ENCODE data around the gene ADAMTS2.
"Not testable (repeated sequence)": the region's sequence is repeated elsewhere in the genome, so short reads cannot be mapped to it uniquely, and the experiment has no call there.

Gene ADAMTS2

DNA sequence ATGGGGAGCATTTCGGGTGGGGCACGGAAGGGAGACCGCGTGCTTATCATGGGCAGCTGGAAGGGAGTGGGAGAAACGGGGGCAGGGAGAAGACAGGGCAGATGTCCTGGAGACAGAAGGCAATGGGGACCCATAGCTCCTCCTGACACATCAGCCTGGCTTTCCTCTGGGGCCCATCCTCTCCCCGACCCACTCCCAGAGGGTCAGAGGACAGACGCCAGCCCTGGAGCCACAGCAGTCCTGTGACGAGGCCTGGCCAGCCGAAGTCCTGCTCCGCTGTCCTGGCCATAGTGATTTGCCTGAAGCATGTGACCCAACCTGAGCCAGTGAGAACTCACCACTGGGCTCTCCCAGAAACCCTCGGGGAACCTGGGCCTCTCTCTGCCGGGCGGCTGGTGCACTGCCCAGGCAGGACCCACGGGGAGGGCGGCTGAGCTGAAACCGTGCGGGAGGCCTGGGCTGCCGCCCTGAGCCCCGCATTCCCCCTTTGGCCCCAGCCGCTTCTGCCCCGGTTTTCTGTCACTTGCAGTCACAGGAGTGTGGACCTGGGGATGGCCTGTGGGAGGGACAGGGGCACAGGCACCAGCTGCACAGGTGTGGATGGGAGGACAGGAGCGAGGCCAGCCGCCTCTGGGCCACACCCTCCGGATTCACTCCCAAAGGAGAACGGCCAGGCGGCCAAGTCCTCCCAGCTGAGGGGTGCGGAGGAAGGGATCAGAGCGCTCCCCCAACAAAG, 19.8 kb downstream of the ADAMTS2 start:
- no peak for DNase-seq

DNA sequence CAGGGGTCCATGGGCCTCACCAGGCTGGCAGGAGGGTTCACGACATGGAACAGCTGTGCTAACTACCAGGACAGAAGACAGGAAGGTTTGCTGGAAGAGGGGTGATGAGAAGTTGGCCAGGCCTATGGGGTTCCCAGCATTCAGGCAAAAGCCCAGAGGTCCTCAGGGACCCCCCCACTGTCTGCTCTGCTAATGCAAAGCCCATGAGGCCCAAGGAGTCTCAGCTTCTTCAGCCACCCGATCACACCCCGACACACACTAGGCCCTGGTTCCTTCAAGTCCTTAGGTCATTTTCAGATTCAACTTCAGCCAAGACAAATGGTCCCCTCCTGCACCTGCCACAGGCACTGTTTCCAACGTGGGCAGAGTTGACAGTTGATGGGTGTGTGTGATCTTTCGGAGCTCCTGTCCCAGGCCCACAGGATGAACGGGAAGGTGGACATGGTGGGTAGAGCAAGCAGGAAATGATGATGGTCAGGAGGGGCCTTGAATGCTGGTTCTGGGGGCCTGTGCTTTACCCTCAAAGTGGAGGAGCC, 20.4 kb downstream of the ADAMTS2 start:
- DNase-seq, result no peak

DNA sequence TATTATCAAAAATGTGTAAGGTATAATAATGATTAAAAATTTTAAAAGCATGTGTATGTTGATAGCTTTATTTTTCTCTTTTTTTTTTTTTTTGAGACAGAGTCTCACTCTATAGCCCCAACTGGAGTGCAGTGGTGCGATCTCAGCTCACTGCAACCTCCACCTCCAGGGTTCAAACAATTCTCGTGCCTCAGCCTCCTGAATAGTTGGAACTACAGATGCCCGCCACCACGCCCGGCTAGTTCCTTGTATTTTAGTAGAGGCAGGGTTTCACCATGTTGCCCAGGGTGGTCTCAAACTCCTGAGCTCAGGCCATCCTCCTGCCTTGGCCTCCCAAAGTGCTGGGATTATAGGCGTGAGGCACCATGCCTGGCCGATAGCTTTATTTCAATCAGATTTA, 20.9 kb downstream of the ADAMTS2 start:
- DNase-seq, result not testable (repeated sequence)

DNA sequence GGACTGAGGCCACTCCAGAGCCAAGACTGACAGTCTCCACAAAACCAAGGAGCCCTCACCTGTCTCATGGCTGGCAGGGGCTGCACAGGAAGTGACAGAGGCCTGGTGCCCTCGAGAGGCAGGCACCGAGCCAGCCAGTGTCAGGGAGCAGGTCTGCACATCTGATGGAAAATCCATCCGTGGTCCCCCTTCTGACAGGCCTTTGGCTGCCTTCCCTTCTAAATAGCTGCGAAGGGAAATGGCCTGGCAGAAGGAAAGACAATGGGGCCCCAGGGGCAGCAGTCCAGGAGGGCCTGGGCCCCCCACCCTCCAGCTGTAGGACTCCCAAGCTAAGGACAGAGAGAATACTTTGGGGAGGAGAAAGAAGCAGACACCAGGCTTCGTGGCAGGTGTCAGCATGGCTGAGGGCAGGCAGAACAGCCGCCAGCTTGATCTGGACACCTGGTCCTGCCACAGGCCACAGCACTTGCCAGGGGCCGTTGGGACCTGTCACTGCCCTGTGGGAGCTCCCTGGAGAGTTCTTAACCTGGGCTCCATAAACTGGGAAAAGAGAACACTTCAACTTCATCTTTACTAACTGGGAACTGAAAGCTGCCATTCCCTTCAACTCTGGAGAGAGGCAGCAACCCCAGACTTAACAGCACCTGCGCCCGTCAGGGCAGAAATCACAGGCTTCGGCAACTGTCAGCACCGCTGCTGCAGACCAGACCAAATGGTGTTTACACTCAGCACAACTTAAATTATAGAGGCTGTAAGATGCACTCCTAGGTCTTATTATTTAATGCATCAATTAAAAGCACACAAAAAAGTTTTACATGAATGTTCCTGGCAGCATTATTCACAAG, 22.0 kb downstream of the ADAMTS2 start:
- DNase-seq, result no peak

DNA sequence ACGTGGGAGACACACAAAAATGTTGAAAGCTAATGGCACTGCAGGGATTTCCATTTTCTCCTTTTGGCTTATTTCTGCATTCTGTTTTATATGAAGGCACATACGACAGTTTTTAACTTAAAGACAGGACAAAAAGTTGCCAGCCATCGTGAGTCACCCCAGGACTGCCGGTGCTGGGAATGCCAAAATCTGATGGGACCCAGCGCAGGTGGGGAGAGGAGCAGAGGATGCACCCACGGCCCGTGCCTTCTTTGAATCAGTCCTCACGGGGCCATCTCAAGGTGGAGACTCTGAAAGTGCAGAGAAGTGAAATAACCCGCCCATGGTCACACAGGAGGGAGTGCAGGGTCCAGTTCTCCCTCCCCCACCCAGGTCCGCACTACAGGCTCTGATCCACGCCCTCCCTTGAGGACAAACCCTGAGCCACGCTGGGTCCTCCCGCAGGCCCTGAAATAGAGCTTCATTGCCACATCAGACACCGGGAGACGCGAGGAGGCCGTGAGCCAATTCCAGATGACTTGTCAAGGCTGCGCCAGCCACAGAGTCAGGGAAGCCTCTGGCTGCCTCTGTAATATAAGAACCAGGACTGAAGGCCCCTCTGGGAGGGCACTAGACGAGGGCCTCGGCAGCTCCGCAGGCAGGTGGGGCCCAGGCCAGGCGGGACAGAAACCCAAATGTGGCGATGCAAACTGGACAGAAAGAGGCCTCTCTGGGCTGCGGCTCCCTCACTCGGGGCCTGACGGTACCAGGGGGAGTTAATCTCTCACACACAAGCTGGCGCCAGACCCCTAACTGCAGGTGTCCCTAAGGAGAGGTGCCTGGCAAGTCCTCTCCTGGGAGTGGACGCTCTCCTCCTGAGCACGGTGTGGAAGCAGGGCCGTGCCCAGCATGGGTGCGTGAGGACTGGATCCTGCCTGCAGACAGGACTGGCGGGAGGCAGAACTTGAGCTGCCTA, 22.9 kb downstream of the ADAMTS2 start:
- peak in 1 of 5 donors; percentile 6 for DNase-seq

DNA sequence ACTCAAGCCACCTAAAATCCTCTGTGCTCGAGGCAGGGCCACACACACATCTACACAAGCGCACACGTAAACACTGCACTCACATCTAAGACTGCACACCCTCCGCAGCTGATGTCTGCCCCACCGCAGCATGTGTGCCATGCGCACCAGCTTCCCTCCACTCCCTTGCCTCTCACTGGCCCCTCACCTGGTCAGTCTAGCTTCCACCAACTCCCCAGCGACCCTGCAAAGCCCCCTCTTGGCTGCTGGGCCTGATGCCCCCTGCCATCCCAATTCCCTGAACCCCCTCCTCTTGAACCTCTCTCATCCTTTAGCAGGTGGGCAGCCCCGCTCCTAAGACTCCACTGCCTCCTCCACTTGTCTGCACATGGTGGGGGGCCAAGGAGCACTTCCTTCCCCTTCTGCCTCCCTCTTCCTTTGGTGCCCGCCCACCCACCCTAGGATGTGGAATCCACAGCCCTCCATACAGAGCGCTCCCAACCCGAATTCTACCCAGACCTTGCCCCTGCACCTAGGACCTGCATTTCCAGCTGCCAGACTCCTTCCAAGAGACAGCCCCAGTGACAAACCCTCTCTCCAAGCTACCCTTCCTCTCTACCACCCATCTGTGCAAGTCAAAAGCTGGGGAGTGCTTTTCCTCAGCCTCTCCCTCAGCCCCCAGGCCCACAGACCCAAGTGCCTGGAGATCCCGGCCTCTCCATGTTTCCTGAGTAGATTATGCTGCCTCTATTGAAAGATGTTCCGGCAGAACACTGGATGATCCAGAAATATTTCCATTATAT, 23.9 kb downstream of the ADAMTS2 start:
- DNase-seq, result no peak

DNA sequence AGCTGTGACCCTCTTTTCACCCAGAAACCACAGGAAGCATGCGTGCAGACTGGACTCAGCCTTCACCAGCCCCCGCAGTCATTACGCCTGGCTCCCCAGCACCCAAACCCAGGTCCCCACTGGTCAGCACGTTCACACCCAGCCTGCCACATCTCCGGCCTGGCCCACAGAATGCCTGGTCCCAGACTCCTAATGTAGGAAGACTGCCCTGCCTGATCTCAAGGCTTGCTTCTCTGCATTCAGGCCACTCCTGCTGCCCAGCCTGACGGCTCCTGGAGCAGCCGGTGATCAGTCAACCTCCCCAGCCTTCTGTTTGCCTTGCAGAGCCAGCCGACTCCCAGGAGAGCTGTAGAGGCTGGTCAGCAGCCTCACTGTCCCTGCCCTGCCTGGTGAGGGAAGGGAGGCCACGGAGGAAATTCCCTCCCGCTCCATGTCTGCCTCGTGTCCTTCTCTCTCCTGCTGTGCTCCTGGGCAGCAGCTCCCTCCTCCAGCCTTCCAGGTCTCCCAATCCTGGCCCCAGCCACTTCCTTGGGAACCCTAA, 25.4 kb downstream of the ADAMTS2 start:
- DNase-seq, result no peak

DNA sequence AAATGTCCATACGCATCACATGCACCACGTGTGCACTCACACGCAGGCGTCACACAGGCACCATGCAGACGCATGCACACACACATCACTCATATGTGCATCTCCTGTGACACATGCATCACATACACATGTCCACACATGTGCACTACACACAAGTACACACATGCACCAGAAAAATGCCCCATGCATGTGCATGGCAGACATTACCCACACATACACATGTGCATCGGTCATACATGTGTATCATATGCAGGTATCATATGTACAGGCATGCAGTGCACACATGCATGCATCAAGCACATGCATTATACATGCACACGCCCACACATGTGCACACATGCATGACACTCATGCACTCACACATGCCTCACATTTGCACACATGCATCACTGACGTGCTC, 26.1 kb downstream of the ADAMTS2 start:
- DNase-seq, result no peak

DNA sequence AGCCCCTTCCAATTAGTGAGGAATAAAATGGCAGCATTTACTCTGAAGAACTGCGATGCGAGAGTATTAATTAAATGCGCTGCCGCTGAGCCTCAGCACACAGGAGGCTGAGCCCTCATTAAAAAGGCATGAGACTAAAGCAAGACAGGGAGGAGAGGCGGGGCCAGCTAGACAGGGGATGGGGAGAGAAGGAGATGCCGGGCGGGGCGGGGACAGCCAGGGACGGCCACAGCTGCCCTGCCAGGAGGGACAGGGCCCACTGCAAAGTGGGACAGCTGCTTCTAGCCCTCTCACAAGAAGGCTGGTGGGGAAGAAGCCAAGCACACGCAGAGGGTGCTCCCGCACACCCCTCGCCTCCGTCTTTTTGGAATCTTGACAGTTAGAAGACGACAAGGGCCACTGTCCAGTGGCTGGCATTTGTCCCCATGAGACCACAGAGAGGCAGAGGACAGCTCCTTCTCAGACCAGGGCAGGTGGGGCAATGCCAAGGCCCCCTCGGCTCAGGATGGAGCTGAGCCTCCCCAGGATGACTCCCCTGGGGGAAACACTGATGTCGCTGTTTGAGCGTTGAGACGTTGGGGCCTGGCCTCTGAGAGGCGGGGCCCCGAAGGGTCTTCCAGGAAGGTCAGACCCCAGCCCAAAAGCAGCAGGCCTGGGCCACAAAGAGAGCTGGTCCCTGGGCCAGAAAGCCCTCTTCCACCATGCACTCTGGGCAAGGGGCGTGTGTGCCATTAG, 26.9 kb downstream of the ADAMTS2 start:
- DNase-seq, result peak in 1 of 5 donors; percentile 1

DNA sequence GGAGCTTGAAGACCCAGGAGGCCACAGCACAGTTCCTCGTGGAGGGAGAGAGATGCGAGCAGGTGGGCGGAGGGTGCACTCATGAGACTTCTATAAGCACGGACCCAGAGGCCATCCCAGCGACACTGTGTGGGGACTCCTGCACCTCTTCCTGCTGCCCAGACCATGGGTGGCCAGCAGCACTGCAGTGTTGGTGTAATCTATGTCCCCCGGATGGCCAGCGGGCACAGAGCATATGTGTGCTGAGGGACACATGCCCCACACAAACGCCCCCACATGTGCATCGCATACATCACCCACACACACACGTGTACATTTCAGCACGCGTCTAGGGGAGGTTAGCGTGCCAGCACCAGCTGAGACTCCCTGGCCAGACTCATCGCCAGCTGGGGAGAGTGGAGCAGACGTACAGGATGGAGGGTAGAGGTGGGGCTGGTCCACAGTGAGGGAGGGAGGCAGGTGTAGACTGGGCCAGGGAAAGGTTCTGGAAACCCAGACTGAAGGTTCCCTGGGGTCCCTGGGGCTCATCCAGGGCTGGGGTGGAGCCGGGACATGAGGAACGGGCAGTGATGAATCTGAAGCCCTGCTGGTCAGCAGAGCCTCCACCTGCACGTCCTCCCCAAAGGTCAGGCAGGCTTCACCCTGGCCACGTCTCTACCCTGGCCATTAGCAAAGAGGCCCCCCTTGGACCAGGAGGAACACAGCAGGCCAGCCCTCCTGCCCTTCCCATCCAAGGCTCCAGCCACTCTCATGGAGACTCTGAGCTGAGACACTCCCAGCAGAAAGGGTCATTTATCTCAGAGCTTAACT, 27.6 kb downstream of the ADAMTS2 start:
- DNase-seq, result peak in 1 of 5 donors; percentile 0

DNA sequence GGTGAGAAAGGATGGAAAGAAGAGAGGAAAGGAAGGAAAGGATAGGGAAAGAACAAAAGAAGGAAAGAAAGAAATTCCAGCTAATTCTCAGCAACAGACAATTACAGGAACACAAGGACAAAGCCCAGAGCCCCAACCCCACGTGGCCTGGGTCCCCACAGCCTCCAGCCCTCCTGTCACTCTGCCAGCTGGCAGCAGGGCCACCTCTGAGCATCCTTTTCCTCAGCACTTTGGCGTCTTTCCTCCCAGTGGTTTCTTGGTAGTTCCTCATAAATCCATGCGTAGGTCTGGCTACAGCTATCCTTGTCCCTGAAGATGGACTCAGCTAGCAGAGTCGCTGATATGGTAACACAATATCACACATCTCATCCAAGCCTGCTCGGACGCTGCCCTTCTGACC, 28.3 kb downstream of the ADAMTS2 start:
- no peak for DNase-seq

DNA sequence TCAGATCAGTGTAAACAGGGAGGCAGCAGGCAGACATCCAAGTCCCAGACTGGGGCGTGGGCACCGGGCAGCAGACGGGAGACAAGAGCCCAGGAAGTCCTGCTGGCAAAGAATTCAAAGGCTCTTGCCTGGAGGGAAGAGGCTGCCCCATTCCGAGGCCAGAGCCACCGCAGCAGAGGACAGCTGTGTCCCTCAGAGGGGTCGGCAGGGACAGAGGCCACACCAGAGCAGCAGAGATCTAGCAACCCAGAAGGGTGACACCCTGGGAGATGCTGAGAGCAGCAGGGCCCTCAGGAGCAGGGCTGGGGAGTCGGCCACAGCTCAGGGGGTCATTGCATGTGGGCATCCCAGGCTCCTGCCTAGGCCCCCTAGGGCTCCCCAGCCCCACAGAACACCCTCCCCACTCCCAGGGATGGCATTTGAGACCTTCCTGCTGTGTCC, 29.1 kb downstream of the ADAMTS2 start:
- DNase-seq, result no peak

DNA sequence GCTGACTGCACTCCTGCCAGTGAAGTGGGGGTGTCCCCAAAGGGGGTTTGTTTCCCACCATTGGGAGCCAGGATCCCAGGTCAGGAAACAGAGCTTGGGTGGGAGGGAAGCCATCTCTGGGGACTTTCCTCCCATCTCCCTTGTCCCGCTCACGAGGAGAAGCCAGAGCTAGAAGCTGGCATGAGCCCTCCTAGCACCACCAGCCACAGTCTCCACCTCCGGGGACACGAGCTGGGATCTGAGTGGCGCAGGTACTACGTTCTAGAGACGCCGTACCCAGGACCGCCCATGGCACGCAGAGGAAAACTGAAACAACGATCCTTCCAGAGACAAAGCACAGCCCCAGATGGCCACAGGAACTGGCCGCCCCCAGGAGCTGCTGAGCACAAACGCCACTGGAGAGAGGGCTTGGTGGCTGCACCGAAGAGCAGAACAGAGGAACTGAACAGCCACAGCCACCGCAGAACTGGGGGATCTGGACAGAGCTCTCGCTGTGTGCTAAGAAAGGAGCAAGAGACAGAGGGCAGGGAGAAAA, 29.8 kb downstream of the ADAMTS2 start:
- no peak for DNase-seq

DNA sequence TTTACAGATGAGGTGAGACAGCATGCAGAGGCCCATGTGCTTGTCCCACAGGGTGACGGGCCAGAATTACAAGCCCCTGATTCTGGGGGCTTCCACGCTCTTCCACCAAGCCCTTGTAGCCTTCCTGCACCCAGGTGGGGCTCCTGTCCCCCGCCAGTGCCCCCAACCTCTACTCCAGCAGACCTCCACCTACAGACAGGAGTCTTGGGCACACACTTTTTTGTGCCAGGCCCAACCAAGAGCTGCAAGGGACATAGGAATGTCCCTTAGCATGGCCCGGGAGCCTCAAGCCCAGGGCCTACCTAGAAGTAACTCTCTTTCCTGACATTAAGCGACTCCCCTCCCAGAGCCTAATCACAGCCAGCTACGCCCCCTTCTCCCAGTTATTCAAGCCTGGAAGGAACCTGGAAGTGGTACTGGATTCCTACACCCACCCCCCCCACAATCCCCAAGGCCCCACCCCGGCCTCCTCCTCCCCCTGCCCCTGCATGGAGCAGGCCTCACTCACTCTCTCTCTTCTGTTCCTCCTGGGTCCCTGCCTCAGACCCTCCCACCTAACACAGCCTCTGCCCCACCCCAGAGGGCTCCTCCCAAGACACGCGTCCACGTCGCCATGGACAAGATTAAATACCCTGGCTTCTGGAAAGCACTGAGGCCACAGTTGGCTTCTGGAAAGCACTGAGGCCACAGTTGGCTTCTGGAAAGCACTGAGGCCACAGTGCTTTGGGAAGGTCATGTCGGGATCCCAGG, 30.5 kb downstream of the ADAMTS2 start:
- no peak for DNase-seq

DNA sequence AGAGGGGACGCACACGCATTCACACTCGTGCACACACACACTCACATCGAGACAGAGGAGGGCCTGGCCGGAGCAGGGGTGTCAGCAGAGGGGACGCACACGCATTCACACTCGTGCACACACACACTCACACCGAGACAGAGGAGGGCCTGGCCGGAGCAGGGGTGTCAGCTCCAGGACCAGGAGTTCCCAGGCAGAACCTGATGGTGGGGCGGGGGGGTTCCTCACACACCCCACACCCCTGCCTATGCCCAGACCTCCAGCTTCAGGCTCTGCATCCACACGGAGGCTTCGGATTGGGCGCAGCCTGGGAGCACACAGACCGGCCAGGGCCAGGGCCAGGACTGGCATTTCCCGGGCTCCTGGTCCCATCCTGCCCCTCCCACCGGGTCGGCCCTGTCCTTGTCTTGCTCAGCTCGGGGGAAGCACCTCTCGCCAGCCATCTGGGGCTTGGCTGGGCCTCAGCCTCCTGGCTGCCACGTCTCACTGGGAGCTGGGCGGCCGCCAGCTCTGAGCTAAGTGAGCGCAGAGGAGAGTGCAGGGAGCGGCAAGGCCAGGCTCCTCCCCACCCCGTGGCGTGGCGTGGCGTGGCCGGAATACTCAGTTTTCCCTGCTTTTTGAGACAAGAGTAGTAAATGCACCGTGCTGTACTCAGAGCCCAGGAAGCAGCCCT, 31.3 kb downstream of the ADAMTS2 start:
- DNase-seq, result no peak

DNA sequence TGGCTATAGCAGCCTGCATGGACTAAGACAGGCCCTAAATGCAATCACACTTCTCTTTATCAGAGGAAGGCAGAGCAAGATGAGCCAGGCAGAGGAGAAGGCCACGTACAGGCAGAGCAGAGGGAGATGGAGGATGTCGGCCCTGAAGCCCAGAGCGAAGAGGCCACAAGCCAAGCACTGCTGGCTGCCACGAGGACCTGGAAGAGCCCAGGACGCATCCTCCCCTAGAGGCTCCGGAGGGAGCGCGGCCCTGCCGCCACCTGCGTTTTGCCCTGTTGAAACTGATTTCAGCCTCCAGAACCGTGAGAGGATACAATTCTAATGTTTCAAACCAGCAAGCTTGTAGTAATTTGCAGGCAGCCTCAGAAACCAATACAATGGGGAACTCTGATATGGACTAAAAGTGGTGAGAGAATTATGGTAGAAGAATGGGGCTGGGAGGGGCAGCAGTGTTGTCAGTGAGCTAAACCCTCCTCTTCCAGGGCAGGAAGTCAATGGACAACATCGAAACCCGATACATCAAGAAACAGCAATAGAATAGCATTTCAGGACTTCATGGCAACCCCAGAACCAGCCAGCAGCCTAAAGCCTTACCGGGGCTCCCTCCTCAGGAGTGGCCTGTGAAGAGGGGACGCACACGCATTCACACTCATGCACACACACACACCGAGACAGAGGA, 32.6 kb downstream of the ADAMTS2 start:
- no peak for DNase-seq

DNA sequence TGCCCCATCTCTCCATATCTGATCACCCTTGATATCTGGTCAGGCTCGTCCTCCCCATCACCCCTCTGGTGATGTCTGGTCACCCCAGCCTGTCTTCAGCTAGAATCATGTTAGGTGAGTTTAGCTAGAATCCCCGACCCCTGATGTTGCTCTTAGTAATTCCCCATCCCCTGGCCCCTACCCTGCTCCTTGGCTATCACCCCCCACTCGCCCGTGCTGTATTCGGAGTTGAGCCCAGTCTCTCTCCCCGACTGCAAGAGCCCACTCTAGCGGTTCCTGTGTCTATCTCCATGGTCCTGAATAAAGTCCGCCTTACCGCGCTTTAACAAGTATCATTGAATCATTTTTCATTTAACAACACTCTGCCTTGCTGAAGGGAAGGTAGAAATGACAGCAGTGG, 33.7 kb downstream of the ADAMTS2 start:
- no peak for DNase-seq

DNA sequence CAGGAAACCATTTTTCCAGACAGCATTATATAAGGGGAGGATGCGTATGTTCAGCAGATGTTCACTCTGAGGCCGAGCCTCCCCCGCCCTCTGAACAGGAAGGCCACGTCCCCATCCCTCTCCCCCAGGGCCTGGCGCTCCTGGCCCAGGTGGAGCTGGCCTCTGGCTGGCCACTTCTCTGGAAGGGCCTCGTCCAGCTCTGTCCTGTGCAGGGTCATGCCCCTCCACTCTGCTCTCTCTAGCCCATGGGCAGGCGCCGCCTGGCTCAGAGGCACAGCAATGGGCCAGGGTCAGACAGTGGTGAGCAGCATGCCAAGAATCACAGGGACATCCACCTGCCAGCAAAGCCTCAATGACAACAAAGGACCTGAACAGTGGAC, 34.2 kb downstream of the ADAMTS2 start:
- DNase-seq, result no peak
